GM21526 (cell line): ENCODE data around the gene CYB5D1.
A peak's percentile ranks its signal among the peaks of the same experiment; 100 is the strongest.
"Not testable (repeated sequence)": the region's sequence is repeated elsewhere in the genome, so short reads cannot be mapped to it uniquely, and the experiment has no call there.

Source experiments
- ATAC-seq: cut with Tn5 transposase; IDR thresholded peaks from one replicate; pipeline ENCODE4 v1.9.1; 2021; ENCODE audit warnings: moderate library complexity; ENCODE audit not compliant: unreplicated experiment, low FRiP score

CYB5D1 gene

GRCh38 chr17:7854851-7855659 is 2.7 kb upstream of the CYB5D1 start, which contains the start of gene TMEM88:
TMEM88 (plus strand) TSS chr17:7855066; CDS start chr17:7855075, 9 bp downstream.
- no peak for ATAC-seq

- ATAC-seq = no peak
Measured at GRCh38 chr17:7855660-7856010, 2.2 kb upstream of the CYB5D1 start.

- no peak for ATAC-seq
Measured at GRCh38 chr17:7856011-7856810, 1.6 kb upstream of the CYB5D1 start.

DNA sequence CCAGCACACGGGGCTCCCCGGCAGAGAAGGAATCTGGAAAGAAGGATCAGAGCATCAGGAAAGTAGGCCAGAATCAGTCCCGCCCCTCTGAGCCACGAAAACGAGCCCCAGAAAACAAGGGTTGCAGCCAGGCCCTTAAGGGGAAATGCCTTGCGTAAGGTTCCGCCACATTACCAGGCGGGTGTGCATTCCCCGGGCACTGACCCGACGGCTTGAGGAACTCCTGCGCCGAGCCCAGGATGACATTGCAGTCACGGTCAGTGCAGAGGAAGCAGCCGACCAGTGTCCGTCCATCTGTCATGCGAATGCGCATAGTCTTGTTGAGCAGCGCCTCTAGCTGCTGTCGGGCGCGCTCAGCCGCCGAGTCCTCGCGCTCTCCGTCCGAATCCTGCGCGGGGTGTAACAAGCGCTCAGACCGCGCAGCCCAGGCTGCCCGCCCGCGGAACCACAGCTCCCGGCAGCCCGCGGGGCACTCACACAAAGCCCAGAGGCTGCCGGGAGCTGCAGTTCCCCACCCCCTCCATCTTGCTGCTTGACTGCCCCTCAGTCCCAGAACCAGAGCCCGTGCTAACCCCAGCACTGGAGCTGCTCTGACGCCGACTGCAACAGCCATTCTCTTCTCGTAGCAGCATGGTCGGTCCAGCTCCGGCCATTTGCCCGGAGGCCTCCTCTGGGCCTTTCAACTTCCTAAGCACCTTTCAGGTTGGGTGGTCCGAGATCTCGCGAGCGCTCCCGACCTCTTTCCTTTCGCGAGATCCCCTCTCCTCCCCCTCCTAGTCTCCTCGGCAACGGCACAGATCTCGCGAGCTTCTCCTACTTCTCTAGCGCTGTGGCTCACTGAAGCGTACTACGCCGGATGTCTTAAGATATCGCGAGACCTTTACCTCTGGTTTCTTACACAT is 741 bp upstream of the CYB5D1 start, which contains the start of gene NAA38:
TSS of gene NAA38 (minus strand) at position 749 of the 902 bp plus-strand sequence. CDS start at position 653, 96 bp downstream.
- ATAC-seq = peak; percentile 60

- ATAC-seq = no peak
Measured at GRCh38 chr17:7858522-7858810, 663 bp downstream of the CYB5D1 start.

- no peak for ATAC-seq
Measured at GRCh38 chr17:7859028-7859427, 1.2 kb downstream of the CYB5D1 start.

DNA sequence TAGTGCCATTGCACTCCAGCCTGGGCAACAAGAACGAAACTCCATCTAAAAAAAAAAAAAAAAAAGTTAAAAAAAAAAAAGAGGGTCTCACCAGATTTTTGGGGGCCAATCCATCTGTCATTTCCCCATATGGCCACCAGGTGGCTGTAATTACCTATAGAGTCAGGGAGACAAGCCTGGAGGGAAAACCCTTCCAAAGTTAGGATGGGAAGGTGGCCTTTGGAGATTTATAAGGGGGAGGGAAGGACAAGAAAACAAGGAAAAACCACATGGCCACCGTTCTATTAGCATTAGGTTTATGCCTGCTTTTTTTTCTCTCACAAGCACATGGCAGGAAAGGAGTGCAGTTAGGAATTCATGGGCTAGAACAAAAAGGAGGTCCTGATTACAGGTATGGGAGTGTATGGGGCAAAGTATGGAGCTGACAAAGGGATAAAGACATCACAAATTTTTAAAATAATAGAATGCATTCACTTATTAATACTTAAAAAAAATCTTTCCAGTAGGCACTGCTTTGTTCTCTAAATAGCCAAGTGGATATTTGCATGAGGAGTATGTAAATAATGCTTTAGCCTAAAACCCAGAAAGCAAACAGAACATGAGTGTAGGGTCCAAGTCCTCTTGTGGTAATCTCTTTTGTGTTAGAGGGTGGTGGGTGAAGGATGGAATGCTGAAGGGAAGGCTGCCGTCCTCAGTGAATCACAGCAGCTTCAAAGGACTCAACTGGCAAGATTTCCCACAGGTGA is 5.1 kb downstream of the CYB5D1 start:
- no peak for ATAC-seq

DNA sequence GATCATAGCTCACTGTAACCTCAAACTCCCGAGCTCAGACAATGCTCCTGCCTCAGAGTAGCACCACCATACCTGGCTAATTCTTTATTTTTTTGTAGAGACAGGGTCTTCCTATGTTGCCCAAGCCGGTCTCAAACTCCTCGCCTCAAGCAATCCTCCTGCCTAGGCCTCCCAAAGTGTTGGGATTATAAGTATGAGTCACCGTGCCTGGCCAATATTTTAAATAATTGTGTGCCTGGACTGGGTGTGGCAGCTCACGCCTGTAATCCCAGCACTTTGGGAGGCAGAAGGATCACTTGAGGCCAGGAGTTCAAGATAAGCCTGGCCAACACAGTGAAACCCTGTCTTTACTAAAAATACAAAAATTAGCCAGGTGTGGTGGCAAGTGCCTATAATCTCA is 6.6 kb downstream of the CYB5D1 start:
- ATAC-seq = not testable (repeated sequence)

DNA sequence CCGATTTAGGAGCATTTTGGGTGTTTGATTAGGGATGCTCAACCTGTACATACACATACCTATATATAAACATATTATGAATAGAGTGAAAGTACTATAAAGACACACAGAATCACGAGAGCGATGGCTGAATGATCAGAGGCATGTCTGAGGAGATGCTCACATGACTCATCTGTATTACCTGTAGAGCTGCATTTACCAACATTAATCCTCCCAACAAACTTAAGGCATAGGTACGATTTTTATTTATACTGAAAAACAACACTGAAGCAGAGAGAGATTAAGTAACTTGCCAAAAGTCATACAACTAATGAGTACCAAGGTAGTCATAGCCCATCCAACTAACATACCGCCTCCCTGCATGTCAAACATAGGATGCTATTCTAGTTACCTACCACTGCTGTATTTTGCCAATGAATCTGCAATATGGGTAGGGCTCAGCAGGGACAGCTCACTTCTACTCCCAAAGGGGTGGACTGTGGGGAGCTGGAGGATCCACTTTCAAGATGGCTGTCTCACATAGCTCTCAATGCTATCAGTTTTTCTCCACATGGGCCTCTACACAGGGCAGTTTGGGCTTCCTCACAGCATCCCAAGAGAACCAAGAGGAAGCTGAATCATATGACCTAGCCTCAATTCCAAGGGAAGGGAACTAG is 7.3 kb downstream of the CYB5D1 start:
- no peak for ATAC-seq

DNA sequence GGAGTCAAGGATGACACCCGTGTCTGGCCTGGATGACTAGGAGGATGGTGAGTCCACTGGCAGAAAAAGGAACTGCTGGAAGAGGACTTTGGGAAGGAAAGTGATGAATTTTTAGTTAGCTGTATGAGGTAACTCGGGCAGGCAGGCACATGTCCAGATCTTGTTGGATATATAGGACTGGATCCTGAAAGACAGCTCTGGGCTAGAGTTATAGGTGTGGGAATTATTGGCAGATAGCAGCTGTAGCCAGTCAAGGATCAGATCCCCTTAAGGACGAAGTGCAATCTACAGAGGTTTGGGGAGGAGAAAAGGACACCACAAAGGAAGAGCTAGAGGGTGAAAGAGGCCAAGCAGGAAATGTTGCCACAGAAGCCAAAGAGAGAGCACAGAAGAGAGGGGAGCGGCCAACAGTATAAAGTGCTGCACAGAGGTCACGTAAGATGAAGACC is 10.1 kb downstream of the CYB5D1 start:
- ATAC-seq = no peak

DNA sequence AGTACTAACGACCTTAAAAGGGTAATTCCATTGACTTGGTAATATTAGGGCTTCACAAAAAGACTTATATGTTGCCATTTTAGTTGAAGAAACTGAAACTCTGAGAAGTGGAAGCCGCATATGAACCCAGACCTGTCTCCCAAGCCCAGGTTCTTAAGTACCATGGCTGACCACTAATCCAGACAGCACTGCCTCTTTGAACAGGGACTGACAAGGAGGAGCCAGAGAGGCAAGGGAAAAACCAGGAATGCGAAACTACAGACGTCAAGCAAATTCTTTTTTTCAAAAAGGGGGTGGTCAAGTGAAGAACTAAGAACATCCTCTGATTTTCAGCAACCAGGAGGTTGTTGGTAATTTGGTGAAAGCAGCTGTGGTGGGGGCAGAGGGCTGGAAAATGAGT is 15.2 kb downstream of the CYB5D1 start:
- no peak for ATAC-seq

DNA sequence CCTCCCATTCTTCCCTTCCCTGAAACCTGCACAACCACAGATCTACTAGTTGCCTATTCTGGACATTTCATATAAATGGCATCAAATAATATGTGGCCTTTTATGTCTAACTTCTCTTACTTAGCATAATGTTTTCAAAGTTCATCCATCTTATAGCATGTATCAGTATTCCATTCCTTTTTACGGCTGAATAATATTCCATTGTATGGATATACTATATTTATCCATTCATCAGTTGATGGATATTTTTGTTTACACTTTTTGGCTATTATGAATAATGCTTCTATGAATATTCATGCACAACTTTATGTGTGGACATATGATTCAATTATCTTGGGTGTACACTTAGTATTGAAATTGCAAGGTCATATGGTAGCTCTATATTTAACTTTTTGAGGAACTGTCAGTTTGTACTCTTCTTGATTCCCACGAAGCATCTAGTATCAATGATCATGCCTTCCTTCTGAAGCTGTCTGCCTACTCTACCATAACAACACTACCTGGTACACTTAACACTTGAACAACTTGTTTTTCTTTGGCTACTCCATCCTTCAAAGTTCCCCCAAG is 18.1 kb downstream of the CYB5D1 start:
- no peak for ATAC-seq

- no peak for ATAC-seq
Measured at GRCh38 chr17:7878234-7878633, 20.4 kb downstream of the CYB5D1 start.

GRCh38 chr17:7880076-7880868 is 22.5 kb downstream of the CYB5D1 start:
- no peak for ATAC-seq

GRCh38 chr17:7881276-7882054 is 23.7 kb downstream of the CYB5D1 start:
- no peak for ATAC-seq

GRCh38 chr17:7882068-7882467 is 24.3 kb downstream of the CYB5D1 start:
- no peak for ATAC-seq

DNA sequence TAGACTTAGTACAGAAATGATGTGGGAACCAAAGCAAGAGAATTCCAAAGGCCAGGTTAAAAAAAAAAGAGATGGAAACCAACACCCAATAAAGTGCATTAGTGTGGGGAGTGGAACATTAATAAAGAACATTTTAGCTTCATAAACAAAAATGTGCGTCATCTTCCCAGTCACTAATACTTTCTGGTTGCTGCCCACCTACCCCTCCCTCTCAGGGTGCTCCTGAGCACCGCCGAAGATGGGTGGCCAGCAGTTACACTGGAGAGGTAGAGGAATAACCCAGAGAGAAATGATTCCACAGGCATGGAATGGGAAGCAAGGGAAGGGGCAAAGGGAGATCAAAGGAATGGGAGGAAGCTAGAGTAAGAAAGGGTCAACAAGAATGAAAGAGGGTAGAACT is 24.8 kb downstream of the CYB5D1 start:
- no peak for ATAC-seq
